ENCODE data around the gene RUBCNL. TPM values are rescaled to one million over a fixed set of nuclear protein-coding genes. Genes with fewer than 3 reads are reported as not detected.

The RUBCNL gene, protein sequence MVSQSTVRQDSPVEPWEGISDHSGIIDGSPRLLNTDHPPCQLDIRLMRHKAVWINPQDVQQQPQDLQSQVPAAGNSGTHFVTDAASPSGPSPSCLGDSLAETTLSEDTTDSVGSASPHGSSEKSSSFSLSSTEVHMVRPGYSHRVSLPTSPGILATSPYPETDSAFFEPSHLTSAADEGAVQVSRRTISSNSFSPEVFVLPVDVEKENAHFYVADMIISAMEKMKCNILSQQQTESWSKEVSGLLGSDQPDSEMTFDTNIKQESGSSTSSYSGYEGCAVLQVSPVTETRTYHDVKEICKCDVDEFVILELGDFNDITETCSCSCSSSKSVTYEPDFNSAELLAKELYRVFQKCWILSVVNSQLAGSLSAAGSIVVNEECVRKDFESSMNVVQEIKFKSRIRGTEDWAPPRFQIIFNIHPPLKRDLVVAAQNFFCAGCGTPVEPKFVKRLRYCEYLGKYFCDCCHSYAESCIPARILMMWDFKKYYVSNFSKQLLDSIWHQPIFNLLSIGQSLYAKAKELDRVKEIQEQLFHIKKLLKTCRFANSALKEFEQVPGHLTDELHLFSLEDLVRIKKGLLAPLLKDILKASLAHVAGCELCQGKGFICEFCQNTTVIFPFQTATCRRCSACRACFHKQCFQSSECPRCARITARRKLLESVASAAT
- total RNA-seq (2021; fragmentation: NEBNext Ultra II Directional; extraction: Animal tissue kit (Norgen Biotek cat#: 25700)): 4.9 and 7.2 TPM in 2 replicates
- 2.6 and 4.2 TPM in 2 replicates for polyA plus RNA-seq (2011; rRNA removed)
- polyA plus RNA-seq (2011; cell fraction: cytosol; rRNA removed): 3.3 TPM
- 7.0 TPM for polyA plus RNA-seq (2011; cell fraction: nucleus; rRNA removed)
- 2.5 to 4.4 TPM (median 3.6 TPM) in 4 replicates for polyA plus RNA-seq (2012, experiment 1 of 2)
- 0.68 TPM for polyA plus RNA-seq (2012, experiment 2 of 2)
- polyA plus RNA-seq (2013, experiment 1 of 2): 2.4 TPM
- 1.9 TPM for polyA plus RNA-seq (2013, experiment 2 of 2)
- 9.0 and 17.5 TPM in 2 replicates for polyA minus RNA-seq (2011; rRNA and poly(A)+ RNA removed)
- polyA minus RNA-seq (2011; cell fraction: cytosol; rRNA and poly(A)+ RNA removed): 4.1 TPM
- 5.4 TPM for polyA minus RNA-seq (2011; cell fraction: nucleus; rRNA and poly(A)+ RNA removed)
- long read RNA-seq, experiment 1, partial matches to known transcripts: 1 of 2 reads
- long read RNA-seq, experiment 1, other reads (novel, unspliced or antisense): 0 of 2 reads
- long read RNA-seq, experiment 2, partial matches to known transcripts: 1 of 5 reads
- long read RNA-seq, experiment 2, other reads (novel, unspliced or antisense): 3 of 5 reads

DNA sequence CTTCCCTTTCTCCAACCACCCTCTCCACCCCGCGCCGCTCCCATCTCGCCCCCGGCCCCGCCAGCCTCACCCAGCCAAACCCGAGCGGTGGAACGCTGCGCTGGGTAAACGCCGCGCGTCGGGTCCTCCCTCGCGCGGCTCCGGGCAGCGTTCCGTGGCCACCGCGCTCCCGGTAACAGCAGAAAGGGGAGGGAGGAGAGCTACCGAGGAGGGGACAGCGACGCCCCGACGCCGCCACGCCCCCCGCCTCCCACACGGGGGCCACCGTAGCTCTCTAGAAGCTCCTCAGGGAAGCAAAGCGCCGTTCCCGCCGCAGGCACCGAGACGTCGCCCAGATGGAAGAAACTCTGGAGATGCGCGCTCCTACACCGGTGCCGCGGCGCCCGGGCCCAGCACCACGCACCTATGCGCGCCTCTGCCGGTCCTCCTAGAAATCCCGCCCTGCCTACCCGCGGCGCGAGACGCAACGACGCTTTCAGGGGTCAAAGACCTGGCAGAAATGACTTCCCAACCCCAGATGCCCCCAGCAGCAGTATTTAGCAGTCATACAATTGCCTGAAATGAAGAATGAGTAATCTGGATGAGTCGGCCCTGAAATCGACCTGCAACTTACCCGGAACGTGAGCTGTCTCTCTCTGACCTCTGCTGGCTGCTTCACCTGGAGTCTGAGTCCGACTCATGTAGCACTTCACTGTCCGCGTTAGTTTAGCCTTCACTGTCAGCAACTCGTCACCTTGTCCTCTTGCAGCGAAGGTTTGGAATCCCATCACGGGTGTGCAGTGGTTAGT is at the start of gene RUBCNL:
TSS of gene RUBCNL (minus strand) at position 189 of the 788 bp plus-strand sequence. CDS start 14,777 bp downstream, outside the sequence.
- FAIRE-seq: no peak
- Histone ChIP-seq H2AFZ (ENCODE audit: low read length) (peak within 1 kb of the TSS; percentile 98), H3K56ac (replicated peaks; ENCODE audit: insufficient read length, low read depth, low read length) (no peak within 1 kb of the TSS), H2BK5ac (ENCODE audit: low read depth, low read length) (no peak within 1 kb of the TSS), H3K79me1 (ENCODE audit: low read depth, low read length) (no peaks in the 10 kb centered on the region), H3K4me3 (ENCODE audit: extremely low read depth in 1 of 4, insufficient read depth in 2 of 4, low read depth in 3 of 4, low read length in 4 of 4) (peak within 1 kb of the TSS; percentile 75 to 86 (median 81)), H3K9ac (replicated peaks in 1 of 4; ENCODE audit: extremely low read depth in 1 of 4, low read depth in 3 of 4, low read length in 3 of 4) (peak within 1 kb of the TSS in 3 of 4 experiments; percentile 15 to 36 (median 18); a peak in 4 of 7 replicates), H4K5ac (ENCODE audit: insufficient read length, low read depth, low read length) (no peak within 1 kb of the TSS), H2AK5ac (ENCODE audit: low read depth, low read length) (no peak within 1 kb of the TSS; the same call in 1 of the 2 replicates), H3K27me3 (replicated peaks in 1 of 4; ENCODE audit: control insufficient read depth in 3 of 4, extremely low read depth in 1 of 4, insufficient read depth in 3 of 4, low read length in 3 of 4) (peaks cover 5 to 29% (median 24%) of the 10 kb centered on the region in 4 experiments), H3K4ac (replicated peaks; ENCODE audit: insufficient read length, low read depth, low read length) (no peak within 1 kb of the TSS), H3K27ac (ENCODE audit: low read depth, low read length) (no peak within 1 kb of the TSS), H4K20me1 (replicated peaks in 1 of 2; ENCODE audit: control insufficient read depth in 1 of 2, insufficient read depth in 2 of 2, low read length in 2 of 2) (peaks cover 0 to 1% of the 10 kb centered on the region in 2 experiments), H3K14ac (ENCODE audit: insufficient read length) (no peak within 1 kb of the TSS), H3K79me2 (ENCODE audit: control insufficient read depth in 1 of 2, insufficient read depth in 2 of 2, low read length in 2 of 2) (no peaks in the 10 kb centered on the region), H3K23ac (ENCODE audit: insufficient read length) (no peak within 1 kb of the TSS), H3K36me3 (ENCODE audit: control insufficient read depth in 2 of 4, insufficient read depth in 4 of 4, low read length in 3 of 4) (no peaks in the 10 kb centered on the region), H4K8ac (ENCODE audit: extremely low read depth, insufficient read depth, low read length) (peak within 1 kb of the TSS; percentile 14; the same call in 1 of the 2 replicates), H4K91ac (replicated peaks; ENCODE audit: insufficient read length, low read length) (no peak within 1 kb of the TSS), H2BK15ac (ENCODE audit: low read length) (no peak within 1 kb of the TSS), H2BK20ac (ENCODE audit: low read length) (no peak within 1 kb of the TSS), H3K18ac (ENCODE audit: extremely low read depth, low read length) (no peak within 1 kb of the TSS; the same call in 1 of the 2 replicates), H3K4me1 (replicated peaks in 1 of 4; ENCODE audit: control insufficient read depth in 3 of 4, insufficient read depth in 4 of 4, low read length in 3 of 4) (peaks cover 2 to 18% (median 8%) of the 10 kb centered on the region in 4 experiments; a peak in 5 of 7 replicates), H3K23me2 (ENCODE audit: low read depth, low read length) (peaks cover 11% of the 10 kb centered on the region), H2BK12ac (ENCODE audit: low read depth, low read length) (0 out of 2 replicates have a peak within 1 kb of the TSS, but pooled peaks have one; percentile 93), H3K9me3 (ENCODE audit: insufficient read depth in 2 of 2, low read depth in 1 of 2, low read length in 1 of 2) (no peaks in the 10 kb centered on the region), H3K4me2 (ENCODE audit: insufficient read depth in 1 of 2, low read depth in 2 of 2, low read length in 2 of 2) (peak within 1 kb of the TSS; percentile 58 to 98), H2BK120ac (replicated peaks; ENCODE audit: low read depth, low read length) (no peak within 1 kb of the TSS)
- ChIA-PET POLR2A (ENCODE audit: partially characterized antibody) (interaction anchor here (0.6 to 0.9 kb wide), 2 partner anchors 9 to 389 kb away, joined by 3 read pairs; no protein-coding TSS in a partner anchor), CTCF (ENCODE audit: partially characterized antibody) (interaction anchor here (0.9 kb wide), 1 partner anchor 42 kb away, joined by 4 read pairs; no protein-coding TSS in a partner anchor)
- 2% methylated on average over 50 of the region's 70 CpGs; no CpG with 5 or more reads in 1 of the 2 experiments for WGBS, 2 experiments (ENCODE audit: extremely low coverage in 1 of 2, insufficient coverage in 1 of 2, insufficient read length in 1 of 2, insufficient replicate concordance in 2 of 2, low coverage in 1 of 2, low lambda C conversion rate in 2 of 2, missing lambda C conversion rate in 1 of 2)
- DNase-seq (ENCODE audit: low read depth in 1 of 2, low spot score in 2 of 2): peak in 1 of 2 experiments; percentile 77
- no peak for TF ChIP-seq SP1 (IDR thresholded peaks at IDR 0.05; ENCODE audit: low read depth, low read length)
- TF ChIP-seq SP4 (IDR thresholded peaks at IDR 0.05; ENCODE audit: low read length): no peak
- TF ChIP-seq, protein P1, sequence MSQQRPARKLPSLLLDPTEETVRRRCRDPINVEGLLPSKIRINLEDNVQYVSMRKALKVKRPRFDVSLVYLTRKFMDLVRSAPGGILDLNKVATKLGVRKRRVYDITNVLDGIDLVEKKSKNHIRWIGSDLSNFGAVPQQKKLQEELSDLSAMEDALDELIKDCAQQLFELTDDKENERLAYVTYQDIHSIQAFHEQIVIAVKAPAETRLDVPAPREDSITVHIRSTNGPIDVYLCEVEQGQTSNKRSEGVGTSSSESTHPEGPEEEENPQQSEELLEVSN (IDR thresholded peaks at IDR 0.05): peak; percentile 80
- no peak for TF ChIP-seq CHD1 (IDR thresholded peaks at IDR 0.05; ENCODE audit: low read depth, low read length)
- no peak for TF ChIP-seq GTF2F1 (IDR thresholded peaks at IDR 0.05; ENCODE audit: borderline replicate concordance, low read depth, low read length)

Measured in H1 (cell line).